H7 (cell line): ENCODE data around the gene PIK3C2G. TPM values are rescaled to one million over a fixed set of nuclear protein-coding genes. Genes with fewer than 3 reads are reported as not detected.
"Not testable (repeated sequence)": the region's sequence is repeated elsewhere in the genome, so short reads cannot be mapped to it uniquely, and the experiment has no call there.

Experiments used
- DNase-seq: peaks from one replicate; pipeline ENCODE4 v3.0.0; 2012
- H3K27me3 ChIP-seq: 2 replicates; pipeline ENCODE4 v1.6.0; 2011; ENCODE audit warnings: mild to moderate bottlenecking, low read length; ENCODE audit not compliant: control insufficient read depth, insufficient read depth
- H3K36me3 ChIP-seq: replicated peaks from 2 replicates; pipeline ENCODE4 v1.5.1; 2011; ENCODE audit warnings: low read length; ENCODE audit not compliant: control insufficient read depth, insufficient read depth
- H3K4me3 ChIP-seq: 2 replicates; pipeline ENCODE4 v1.5.1; 2011; ENCODE audit warnings: low read depth, mild to moderate bottlenecking, control low read depth, low read length, moderate library complexity; ENCODE audit not compliant: insufficient read depth
- total RNA-seq: library from RNA; depleted of rRNA; stranded (reverse); fragments of >200 nt; shearing (Covaris generic); gene quantifications from 2 replicates; pipeline ENCODE4 v1.2.3, GENCODE V29; 2014

The PIK3C2G gene
- total RNA-seq, 1 experiment from 2014 or later, result not detected

- Histone ChIP-seq H3K4me3 (no peak overlapping the region), H3K36me3 (no peaks in the 10 kb centered on the region), H3K27me3 (no peaks in the 10 kb centered on the region)
- no peak for DNase-seq
These were observed 208.9 kb downstream of the PIK3C2G start for GRCh38 chr12:18470251-18470650.

- no peaks in the 10 kb centered on the region for H3K27me3 ChIP-seq
These were observed 211.0 kb downstream of the PIK3C2G start for GRCh38 chr12:18472304-18472703.

GRCh38 chr12:18472806-18473205 is 211.5 kb downstream of the PIK3C2G start:
- H3K27me3 ChIP-seq, result no peaks in the 10 kb centered on the region
- no peaks in the 10 kb centered on the region for H3K36me3 ChIP-seq
- H3K4me3 ChIP-seq, result no peak overlapping the region
- DNase-seq, result no peak

More at GRCh38 chr12:18472304-18472703, 211.0 kb downstream of the PIK3C2G start:
- Histone ChIP-seq H3K4me3 (no peak overlapping the region), H3K36me3 (no peaks in the 10 kb centered on the region)
- DNase-seq, result no peak

- Histone ChIP-seq H3K36me3 (no peaks in the 10 kb centered on the region), H3K27me3 (peaks cover 1% of the 10 kb centered on the region; the same call in 1 of the 2 replicates), H3K4me3 (no peak overlapping the region)
- no peak for DNase-seq
These were observed 215.5 kb downstream of the PIK3C2G start for GRCh38 chr12:18476861-18477260.

GRCh38 chr12:18479256-18479655 is 217.9 kb downstream of the PIK3C2G start:
- DNase-seq, result no peak
- peaks cover 1% of the 10 kb centered on the region; the same call in 1 of the 2 replicates for H3K27me3 ChIP-seq
- no peaks in the 10 kb centered on the region for H3K36me3 ChIP-seq
- no peak overlapping the region for H3K4me3 ChIP-seq

GRCh38 chr12:18482601-18483120 is 221.3 kb downstream of the PIK3C2G start:
- H3K4me3 ChIP-seq, result no peak overlapping the region

GRCh38 chr12:18483698-18484325 is 222.5 kb downstream of the PIK3C2G start:
- H3K4me3 ChIP-seq, result no peak overlapping the region
- H3K27me3 ChIP-seq, result no peaks in the 10 kb centered on the region; the same call in 1 of the 2 replicates
- no peak for DNase-seq
- no peaks in the 10 kb centered on the region for H3K36me3 ChIP-seq

More at GRCh38 chr12:18482601-18483120, 221.3 kb downstream of the PIK3C2G start:
- Histone ChIP-seq H3K27me3 (peaks cover 1% of the 10 kb centered on the region; the same call in 1 of the 2 replicates), H3K36me3 (no peaks in the 10 kb centered on the region)
- DNase-seq, result no peak

- no peaks in the 10 kb centered on the region for H3K36me3 ChIP-seq
- no peak overlapping the region for H3K4me3 ChIP-seq
- H3K27me3 ChIP-seq, result no peaks in the 10 kb centered on the region
These were observed 224.7 kb downstream of the PIK3C2G start for GRCh38 chr12:18486036-18486435.

GRCh38 chr12:18487509-18487908 is 226.2 kb downstream of the PIK3C2G start:
- no peaks in the 10 kb centered on the region for H3K27me3 ChIP-seq
- H3K36me3 ChIP-seq, result no peaks in the 10 kb centered on the region
- no peak for DNase-seq
- H3K4me3 ChIP-seq, result no peak overlapping the region

More at GRCh38 chr12:18486036-18486435, 224.7 kb downstream of the PIK3C2G start:
- no peak for DNase-seq

- no peaks in the 10 kb centered on the region for H3K27me3 ChIP-seq
- H3K36me3 ChIP-seq, result no peaks in the 10 kb centered on the region
- no peak overlapping the region for H3K4me3 ChIP-seq
- DNase-seq, result no peak
These were observed 231.2 kb downstream of the PIK3C2G start for GRCh38 chr12:18492372-18493025.

GRCh38 chr12:18496156-18496555 is 234.8 kb downstream of the PIK3C2G start:
- Histone ChIP-seq H3K4me3 (no peak overlapping the region), H3K27me3 (no peaks in the 10 kb centered on the region), H3K36me3 (no peaks in the 10 kb centered on the region)
- no peak for DNase-seq

GRCh38 chr12:18500160-18500574 is 238.8 kb downstream of the PIK3C2G start:
- not testable (repeated sequence) for H3K36me3 ChIP-seq, DNase-seq, H3K4me3 ChIP-seq, H3K27me3 ChIP-seq

- DNase-seq, H3K4me3 ChIP-seq, H3K36me3 ChIP-seq, H3K27me3 ChIP-seq: not testable (repeated sequence)
These were observed 239.4 kb downstream of the PIK3C2G start for GRCh38 chr12:18500736-18501135.

- Histone ChIP-seq H3K4me3 (no peak overlapping the region), H3K36me3 (no peaks in the 10 kb centered on the region), H3K27me3 (no peaks in the 10 kb centered on the region)
- no peak for DNase-seq
These were observed 241.2 kb downstream of the PIK3C2G start for GRCh38 chr12:18502422-18502968.

GRCh38 chr12:18521461-18521860 is 260.1 kb downstream of the PIK3C2G start:
- no peak for DNase-seq
- no peaks in the 10 kb centered on the region for H3K36me3 ChIP-seq
- no peaks in the 10 kb centered on the region for H3K27me3 ChIP-seq
- no peak overlapping the region for H3K4me3 ChIP-seq
